MM.1S (cell line): Measurements from ENCODE around the gene CDH22.

ENCODE experiments used
- DNase-seq: peaks from one replicate; pipeline ENCODE4 v3.0.0-alpha.2; 2015
- H2AFZ ChIP-seq: fragments of 300-600 bp; sonication (generic); 2 replicates; pipeline ENCODE4 v1.6.0; 2016; ENCODE audit warnings: antibody characterized with exemption, low read length
- H3F3A ChIP-seq: fragments of 300-600 bp; sonication (generic); 2 replicates; pipeline ENCODE4 v1.6.1; 2016; ENCODE audit warnings: mild to moderate bottlenecking, antibody characterized with exemption, low read length, moderate library complexity, mixed read lengths; ENCODE audit not compliant: insufficient read depth
- H3K27ac ChIP-seq: fragments of 300-600 bp; sonication (generic); 2 replicates; pipeline ENCODE4 v1.5.1; 2016; ENCODE audit warnings: mild to moderate bottlenecking, low read length
- H3K27me3 ChIP-seq: fragments of 300-600 bp; sonication (generic); replicated peaks from 2 replicates; pipeline ENCODE4 v1.6.0; 2016; ENCODE audit warnings: low read length; ENCODE audit not compliant: insufficient read depth
- H3K36me3 ChIP-seq: fragments of 300-600 bp; sonication (generic); replicated peaks from 2 replicates; pipeline ENCODE4 v1.6.1; 2016; ENCODE audit warnings: mild to moderate bottlenecking, low read length, mixed read lengths; ENCODE audit not compliant: insufficient read depth
- H3K4me1 ChIP-seq: fragments of 300-600 bp; sonication (generic); 2 replicates; pipeline ENCODE4 v1.6.1; 2016; ENCODE audit warnings: low read length, mixed read lengths
- H3K4me2 ChIP-seq: fragments of 300-600 bp; sonication (generic); 2 replicates; pipeline ENCODE4 v1.6.0; 2016; ENCODE audit warnings: low read depth, low read length
- H3K4me3 ChIP-seq: fragments of 300-600 bp; sonication (generic); 2 replicates; pipeline ENCODE4 v1.5.1; 2016; ENCODE audit warnings: low read length, mixed read lengths
- H3K79me2 ChIP-seq: fragments of 300-600 bp; sonication (generic); 2 replicates; pipeline ENCODE4 v1.6.1; 2016; ENCODE audit warnings: mixed run types, low read length, mixed read lengths
- H3K9ac ChIP-seq: fragments of 300-600 bp; sonication (generic); 2 replicates; pipeline ENCODE4 v1.6.1; 2016; ENCODE audit warnings: low read length, mixed read lengths
- H3K9me2 ChIP-seq: fragments of 300-600 bp; sonication (generic); replicated peaks from 2 replicates; pipeline ENCODE4 v1.6.1; 2016; ENCODE audit warnings: mild to moderate bottlenecking, low read length, mixed read lengths; ENCODE audit not compliant: insufficient read depth
- H3K9me3 ChIP-seq: fragments of 300-600 bp; sonication (generic); replicated peaks from 2 replicates; pipeline ENCODE4 v1.6.1; 2016; ENCODE audit warnings: mild to moderate bottlenecking, low read length, mixed read lengths; ENCODE audit not compliant: insufficient read depth
- H4K20me1 ChIP-seq: fragments of 300-600 bp; sonication (generic); 2 replicates; pipeline ENCODE4 v1.6.1; 2016; ENCODE audit warnings: mild to moderate bottlenecking, low read length, moderate library complexity, mixed read lengths; ENCODE audit not compliant: insufficient read depth
- CTCF ChIP-seq: fragments of 300-600 bp; sonication (generic); IDR thresholded peaks from 2 replicates; pipeline ENCODE4 v1.5.1; 2016; ENCODE audit warnings: antibody characterized with exemption, low read length, mixed read lengths
- EZH2 ChIP-seq: fragments of 300-600 bp; sonication (generic); optimal IDR thresholded peaks from 2 replicates; pipeline ENCODE3; 2017; ENCODE audit warnings: low read depth, mild to moderate bottlenecking, antibody characterized with exemption, low read length, mixed read lengths
- EZH2phosphoT487 ChIP-seq: fragments of 300-600 bp; sonication (generic); IDR thresholded peaks from 2 replicates; pipeline ENCODE4 v1.6.1; 2018; ENCODE audit warnings: antibody characterized with exemption, low read length

Gene CDH22

GRCh38 chr20:46259260-46259859 lies 48.9 kb downstream of the CDH22 start:
- Histone ChIP-seq H3K27ac (no peak overlapping the region), H3K4me3 (no peak overlapping the region), H2AFZ (no peak overlapping the region), H3F3A (no peaks in the 10 kb centered on the region), H3K9ac (no peak overlapping the region), H3K9me2 (no peaks in the 10 kb centered on the region), H4K20me1 (no peaks in the 10 kb centered on the region), H3K27me3 (peaks cover 83% of the 10 kb centered on the region), H3K9me3 (no peaks in the 10 kb centered on the region), H3K79me2 (no peaks in the 10 kb centered on the region), H3K4me1 (no peaks in the 10 kb centered on the region), H3K4me2 (no peak overlapping the region), H3K36me3 (no peaks in the 10 kb centered on the region)
- no peak for DNase-seq
- TF ChIP-seq CTCF: no peak
- no peak for TF ChIP-seq EZH2phosphoT487

GRCh38 chr20:46257887-46258286 lies 50.4 kb downstream of the CDH22 start:
- H3K27ac ChIP-seq: no peak overlapping the region

GRCh38 chr20:46256293-46256692 lies 52.0 kb downstream of the CDH22 start:
- H3K27me3 ChIP-seq: peaks cover 82% of the 10 kb centered on the region
- H3K9me3 ChIP-seq: no peaks in the 10 kb centered on the region
- H3K27ac ChIP-seq: no peak overlapping the region
- no peak overlapping the region for H3K4me3 ChIP-seq
- TF ChIP-seq EZH2phosphoT487: no peak
- TF ChIP-seq CTCF: no peak
- no peak for TF ChIP-seq EZH2
- no peaks in the 10 kb centered on the region for H3K9me2 ChIP-seq
- no peak overlapping the region for H3K4me2 ChIP-seq
- DNase-seq: no peak
- H2AFZ ChIP-seq: no peak overlapping the region
- no peaks in the 10 kb centered on the region for H4K20me1 ChIP-seq
- no peaks in the 10 kb centered on the region for H3K79me2 ChIP-seq
- no peaks in the 10 kb centered on the region for H3K4me1 ChIP-seq
- no peaks in the 10 kb centered on the region for H3F3A ChIP-seq
- H3K36me3 ChIP-seq: no peaks in the 10 kb centered on the region
- H3K9ac ChIP-seq: no peak overlapping the region

More at GRCh38 chr20:46257887-46258286, 50.4 kb downstream of the CDH22 start:
- H3K4me1 ChIP-seq: no peaks in the 10 kb centered on the region
- no peaks in the 10 kb centered on the region for H3K36me3 ChIP-seq
- no peaks in the 10 kb centered on the region for H3K9me3 ChIP-seq
- no peaks in the 10 kb centered on the region for H4K20me1 ChIP-seq
- no peak overlapping the region for H2AFZ ChIP-seq
- no peak overlapping the region for H3K4me3 ChIP-seq
- H3K9ac ChIP-seq: no peak overlapping the region
- peaks cover 82% of the 10 kb centered on the region for H3K27me3 ChIP-seq
- H3F3A ChIP-seq: no peaks in the 10 kb centered on the region
- no peak for DNase-seq
- H3K9me2 ChIP-seq: no peaks in the 10 kb centered on the region
- TF ChIP-seq CTCF (no peak), EZH2 (no peak), EZH2phosphoT487 (no peak)
- no peak overlapping the region for H3K4me2 ChIP-seq
- no peaks in the 10 kb centered on the region for H3K79me2 ChIP-seq
